NOMO-1 treated with DMSO at 0.1 percent for 48 hours (cell line): Measurements from ENCODE around the gene KCNV2.
A peak's percentile ranks its signal among the peaks of the same experiment; 100 is the strongest.

Experiments
- DNase-seq: peaks from one replicate; lab custom pipeline; 2025; ENCODE audit not compliant: unreplicated experiment; lab: John Stamatoyannopoulos, UW

The KCNV2 gene

GRCh38 chr9:2718698-2719033 lies 1.4 kb downstream of the KCNV2 start:
- no peak for DNase-seq

GRCh38 chr9:2720179-2720654 lies 2.9 kb downstream of the KCNV2 start:
- DNase-seq = no peak

DNA sequence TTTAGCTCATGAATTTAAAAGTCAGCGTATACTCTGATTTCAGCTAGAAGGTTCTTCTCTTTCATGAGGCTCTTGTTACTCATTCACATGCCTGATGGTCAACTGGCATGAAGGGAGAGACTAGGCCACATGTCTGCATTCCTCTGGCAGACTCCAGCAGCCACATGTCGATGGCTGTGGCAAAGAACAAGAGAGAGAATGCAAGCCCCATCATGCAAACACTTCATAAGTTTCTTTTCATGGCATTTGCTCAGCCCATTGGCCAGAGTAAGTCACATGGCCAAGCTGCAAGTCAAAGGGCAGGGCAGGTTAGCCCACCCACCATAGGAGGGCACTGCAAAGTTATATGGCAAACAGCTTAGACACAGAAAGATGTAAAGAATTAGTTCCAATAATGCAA lies 5.4 kb downstream of the KCNV2 start:
- no peak for DNase-seq

- no peak for DNase-seq
Measured at GRCh38 chr9:2723376-2724065, 6.2 kb downstream of the KCNV2 start.

DNA sequence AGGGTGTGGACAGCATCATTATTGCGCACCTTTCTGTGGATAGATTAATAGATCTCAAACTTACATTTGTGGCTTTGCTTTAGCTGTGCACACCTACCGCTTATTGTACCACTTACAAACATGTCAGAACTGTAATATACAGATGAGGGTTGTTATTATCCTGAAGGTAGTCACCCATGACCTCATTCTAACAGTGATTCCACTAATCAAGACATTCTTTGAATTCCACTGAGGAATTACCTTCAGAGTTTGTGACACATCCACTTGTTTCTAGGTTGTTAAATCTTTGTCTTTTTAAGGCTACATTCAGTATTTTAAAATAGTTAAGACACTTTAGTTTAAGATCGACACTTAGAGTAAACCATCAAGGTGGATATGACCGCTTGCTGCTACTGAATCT lies 7.8 kb downstream of the KCNV2 start:
- no peak for DNase-seq

DNA sequence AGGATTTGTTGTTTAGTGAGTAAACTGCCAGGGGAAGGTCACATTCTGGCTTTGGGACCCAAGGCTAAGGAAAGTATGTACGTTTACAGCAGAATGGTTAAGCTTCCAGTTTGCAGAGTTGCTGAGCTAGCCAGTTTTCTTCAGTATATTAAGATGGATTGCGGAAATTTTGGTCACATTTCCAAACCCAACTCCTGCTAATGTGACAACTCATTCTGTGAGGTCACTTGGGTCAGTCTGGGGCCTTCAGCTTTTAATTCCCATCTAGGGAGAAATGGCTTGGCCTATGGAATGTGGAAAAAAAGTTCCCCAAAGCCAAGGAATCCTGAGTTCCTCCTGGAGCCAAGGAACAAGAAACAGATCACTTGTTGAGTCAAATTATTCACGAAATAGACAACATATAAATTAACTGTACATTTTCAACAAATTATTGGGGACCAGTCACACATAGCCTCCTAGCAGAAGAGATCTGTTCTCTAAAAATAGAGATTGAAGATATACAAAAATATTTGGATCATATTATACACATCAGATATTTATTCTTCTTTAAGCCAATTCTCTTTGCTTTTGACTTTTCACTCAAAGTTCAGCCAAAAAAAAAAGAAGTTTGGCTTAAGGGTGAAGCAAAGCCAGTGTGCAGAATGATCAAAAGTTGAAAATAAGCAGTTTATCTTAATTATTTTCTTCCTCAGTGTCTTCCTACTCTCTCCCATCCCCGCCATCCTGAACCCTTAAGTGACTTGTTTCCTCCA lies 8.8 kb downstream of the KCNV2 start:
- DNase-seq = no peak

GRCh38 chr9:2726650-2727340 lies 9.5 kb downstream of the KCNV2 start:
- no peak for DNase-seq

- DNase-seq = no peak
Measured at GRCh38 chr9:2727374-2727773, 10.1 kb downstream of the KCNV2 start.

DNA sequence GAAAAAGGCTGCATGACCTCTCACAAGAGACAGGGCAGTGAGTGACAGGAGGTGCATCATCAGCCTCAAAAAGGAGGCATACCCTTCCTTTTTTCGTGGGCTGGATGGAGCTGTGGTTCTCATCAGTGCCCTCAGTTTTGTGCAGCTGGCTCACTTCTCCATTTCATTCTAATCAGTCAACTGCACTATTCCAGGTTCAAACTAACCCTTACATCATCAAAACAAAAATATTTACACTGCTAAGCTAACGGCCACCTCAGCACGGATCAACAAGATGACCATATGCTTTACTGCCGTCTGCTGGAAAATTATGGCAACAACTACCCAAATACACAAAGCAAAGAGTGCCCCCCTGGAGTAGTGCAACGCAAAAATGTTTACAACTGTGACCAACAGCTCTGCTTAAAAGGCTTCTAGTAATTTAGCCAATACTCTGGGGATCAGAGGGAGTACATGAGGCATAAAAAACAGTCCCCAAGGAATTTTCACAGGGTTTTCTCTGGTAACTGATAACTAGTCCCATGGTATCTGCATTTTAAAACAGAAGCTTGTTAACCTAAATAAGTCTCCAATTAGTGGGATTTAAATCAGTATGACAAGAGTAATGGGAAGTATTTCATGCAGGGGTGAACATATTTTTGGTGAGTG lies 10.8 kb downstream of the KCNV2 start:
- peak; percentile 56 for DNase-seq

DNA sequence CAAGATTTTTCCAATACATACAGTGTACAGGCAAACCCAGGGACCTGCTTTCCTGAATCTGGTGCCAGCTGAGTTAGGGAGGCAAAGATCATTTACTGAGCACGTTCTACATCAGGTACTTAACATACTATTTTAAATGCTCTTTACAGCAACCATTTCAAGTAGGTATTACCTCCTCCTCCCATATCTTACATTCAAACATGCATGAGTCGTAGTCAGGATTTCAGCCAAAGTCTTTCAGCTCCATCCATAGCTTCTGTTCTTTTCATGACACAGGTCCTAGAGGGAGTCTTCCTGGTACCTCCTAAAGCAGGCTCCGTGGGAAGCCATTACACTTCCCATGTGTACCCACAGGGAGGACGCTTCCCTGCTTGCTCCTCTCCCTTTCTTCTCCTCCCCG lies 11.7 kb downstream of the KCNV2 start:
- DNase-seq = no peak

DNA sequence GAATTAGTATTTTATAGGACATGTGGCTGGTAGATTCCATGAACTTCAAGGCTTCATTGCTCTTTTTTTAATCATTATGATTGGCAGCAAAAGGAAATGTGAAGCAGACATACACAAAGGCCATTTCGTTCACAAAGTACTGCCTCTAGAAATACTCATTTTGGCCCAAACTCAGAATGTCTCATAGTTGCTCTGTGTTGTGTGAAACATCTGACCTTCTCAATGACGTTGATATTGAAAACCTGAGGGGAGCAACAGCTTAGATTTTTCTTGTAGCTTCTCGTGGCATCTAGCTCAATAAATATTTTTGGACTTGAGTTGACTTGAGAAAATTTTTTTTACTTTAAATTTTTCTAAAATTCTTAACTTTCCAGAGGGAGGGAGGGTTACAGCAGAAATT lies 12.4 kb downstream of the KCNV2 start:
- DNase-seq = no peak

GRCh38 chr9:2730971-2731370 lies 13.7 kb downstream of the KCNV2 start:
- no peak for DNase-seq

DNA sequence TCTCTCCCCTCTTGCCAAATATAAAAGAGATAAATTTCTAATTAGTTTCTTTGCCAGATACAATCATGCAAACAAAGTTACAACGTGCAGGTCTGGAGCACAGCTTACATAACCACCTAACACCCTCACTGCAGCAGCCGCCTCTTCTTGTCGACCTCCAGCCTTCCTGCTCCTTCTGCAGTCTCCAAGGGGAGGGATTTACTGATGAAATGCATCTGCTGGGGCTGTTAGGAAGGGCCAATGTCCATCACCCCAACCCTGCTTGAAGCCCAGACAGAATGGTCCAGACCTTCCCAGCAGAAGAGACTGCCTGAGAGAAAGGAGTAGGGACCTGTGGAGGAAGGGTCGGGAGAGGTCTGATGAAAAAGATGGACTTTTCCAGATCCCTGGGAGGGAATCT lies 15.2 kb downstream of the KCNV2 start:
- DNase-seq = no peak

DNA sequence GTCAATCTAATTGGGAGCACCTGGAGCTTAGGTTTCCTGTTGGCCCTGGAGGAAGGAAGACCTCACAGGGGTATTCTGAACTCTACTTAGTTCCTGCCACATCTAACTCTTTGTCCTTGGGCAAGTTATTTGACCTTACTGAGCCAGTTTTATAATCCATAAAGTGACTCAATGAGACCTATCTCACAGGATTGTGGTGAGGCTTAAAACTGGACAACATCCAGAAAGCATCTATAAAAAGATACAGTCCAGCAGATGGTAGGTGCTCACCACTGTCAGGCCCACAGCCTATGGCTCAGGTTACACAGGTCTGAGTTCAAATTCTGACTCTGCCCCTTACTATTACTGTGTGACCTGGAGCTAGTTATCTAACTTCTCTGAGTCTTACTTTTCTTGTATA lies 23.3 kb downstream of the KCNV2 start:
- DNase-seq = no peak

DNA sequence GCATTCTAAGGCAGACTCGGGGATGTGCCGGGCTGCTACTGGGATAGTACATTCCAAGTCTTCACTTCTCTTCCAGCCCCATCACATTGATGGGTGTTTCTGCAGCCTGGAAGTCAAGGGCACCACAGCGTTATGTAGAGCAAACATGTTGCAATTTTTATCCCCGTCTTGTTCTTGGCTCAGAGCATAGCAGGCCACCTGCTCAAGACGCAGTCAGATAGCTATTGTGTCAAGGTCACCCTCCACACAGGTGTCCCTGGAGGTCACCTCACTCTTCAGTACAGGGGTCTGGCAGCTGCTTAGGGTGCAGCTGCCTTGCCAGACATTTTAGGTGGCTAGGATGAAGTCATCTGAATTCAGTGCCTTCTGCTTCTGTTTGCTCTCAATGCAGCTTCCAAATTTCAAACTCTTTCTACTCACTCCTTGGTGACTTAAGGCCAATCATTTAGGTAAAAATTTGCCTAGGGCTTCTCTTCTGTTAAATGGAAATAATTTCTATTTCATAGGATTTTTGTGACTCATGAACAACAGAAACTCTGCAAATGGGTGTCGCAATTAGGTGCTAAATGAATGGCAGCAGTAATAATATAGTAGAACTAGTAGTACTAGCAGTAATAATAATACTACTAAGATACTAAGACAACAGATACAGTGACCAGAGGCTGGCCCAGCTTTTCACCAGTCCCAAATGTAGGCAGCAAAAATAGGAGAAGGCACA lies 24.3 kb downstream of the KCNV2 start:
- DNase-seq = no peak

DNA sequence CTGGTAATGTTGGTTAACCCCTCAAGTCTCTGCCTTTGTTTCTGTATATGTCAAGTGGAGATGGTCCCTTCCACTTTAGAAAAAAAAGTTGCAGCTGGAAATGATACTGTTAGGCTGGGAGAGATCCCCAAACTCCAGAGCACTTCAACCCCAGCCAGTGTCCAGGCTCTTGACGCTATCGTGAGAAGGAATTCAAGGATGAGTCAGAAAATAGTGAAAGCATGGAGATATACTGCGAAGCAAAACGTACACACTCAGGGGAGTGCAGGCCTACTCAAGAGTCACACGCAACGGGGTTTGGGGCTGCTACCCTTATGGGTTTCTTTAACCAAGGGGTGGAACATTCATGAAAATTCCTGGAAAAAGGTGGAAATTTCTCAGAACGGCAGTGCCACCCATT lies 24.9 kb downstream of the KCNV2 start:
- DNase-seq = no peak

GRCh38 chr9:2743937-2744529 lies 26.7 kb downstream of the KCNV2 start:
- no peak for DNase-seq

DNA sequence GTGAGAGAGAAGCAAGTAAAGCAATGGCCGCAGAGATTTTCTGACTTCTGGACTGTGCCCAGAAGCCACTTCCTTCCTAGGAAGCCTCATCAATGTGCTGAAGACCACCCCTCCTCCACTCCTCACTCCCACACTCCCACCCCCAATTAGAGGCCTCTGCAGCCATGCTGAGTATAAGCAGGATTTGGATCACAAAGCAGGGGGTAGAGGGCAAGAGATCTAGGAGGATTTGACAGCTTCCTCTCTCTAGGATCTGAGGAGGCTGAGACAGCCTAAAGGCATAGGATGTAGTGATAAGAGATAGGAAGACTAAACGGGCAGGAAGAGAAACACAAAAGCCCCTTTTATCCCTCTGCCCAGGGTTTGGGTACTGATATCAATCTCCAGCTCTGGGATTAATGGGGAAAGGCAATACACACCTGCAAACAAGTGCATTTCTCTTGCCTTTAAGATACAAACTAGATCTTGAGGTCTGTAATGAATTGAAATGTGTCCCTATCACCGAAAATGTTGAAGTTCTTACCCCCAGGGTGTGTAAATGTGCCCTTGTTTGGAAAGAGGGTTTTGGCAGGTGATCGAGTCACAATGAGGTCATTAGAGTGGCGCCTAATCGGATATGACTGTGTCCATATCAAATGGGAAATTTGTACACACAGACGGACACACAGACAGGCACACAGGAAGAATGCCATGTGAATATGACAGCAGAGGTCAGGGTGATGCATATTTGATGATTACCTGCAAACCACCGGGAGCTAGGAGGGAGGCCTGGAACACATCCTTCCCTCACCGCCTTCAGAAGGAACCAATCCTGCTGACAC lies 28.5 kb downstream of the KCNV2 start:
- no peak for DNase-seq

DNA sequence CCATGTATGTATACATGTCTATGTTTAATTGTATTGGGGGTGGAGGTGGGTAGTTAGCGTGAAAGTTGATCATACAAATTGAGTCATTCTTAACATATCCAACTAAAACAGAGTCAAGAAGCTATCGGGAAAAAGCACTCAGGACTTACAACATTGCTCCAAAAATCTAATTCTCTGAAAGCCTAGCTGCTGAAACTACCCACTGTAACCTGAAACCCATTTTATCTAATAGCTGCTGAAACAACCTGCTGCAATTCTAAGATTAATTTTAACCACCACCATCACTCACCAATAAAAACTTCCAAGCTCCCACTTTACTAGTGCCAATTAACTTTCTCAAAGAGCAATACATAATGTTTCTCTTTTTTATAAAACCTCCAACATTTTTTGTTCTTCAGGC lies 32.2 kb downstream of the KCNV2 start:
- DNase-seq = no peak

GRCh38 chr9:2755285-2755684 lies 38.0 kb downstream of the KCNV2 start:
- no peak for DNase-seq
